ENCODE results near the gene C19orf47.
"Not testable (repeated sequence)": the region's sequence is repeated elsewhere in the genome, so short reads cannot be mapped to it uniquely, and the experiment has no call there.

The C19orf47 gene

GRCh38 chr19:40374084-40374483 lies 25.9 kb upstream of the C19orf47 start:
- Histone ChIP-seq H3K79me2 (ENCODE audit: insufficient read depth, low read length) (no peaks in the 10 kb centered on the region), H3K9ac (ENCODE audit: low read length) (no peak overlapping the region), H3K27ac (ENCODE audit: low read depth, low read length) (no peak overlapping the region), H4K20me1 (ENCODE audit: low read depth, low read length) (no peaks in the 10 kb centered on the region), H3K9me3 (ENCODE audit: insufficient read depth, low read length) (no peaks in the 10 kb centered on the region), H3F3A (ENCODE audit: insufficient read depth) (no peaks in the 10 kb centered on the region), H3K9me2 (replicated peaks; ENCODE audit: insufficient read depth, low read length) (no peaks in the 10 kb centered on the region), H3K27me3 (ENCODE audit: low read length) (no peaks in the 10 kb centered on the region), H3K4me3 (ENCODE audit: insufficient read depth, low read length, poor library complexity, severe bottlenecking) (no peak overlapping the region), H3K4me2 (ENCODE audit: low read depth, low read length, poor library complexity, severe bottlenecking) (no peak overlapping the region), H3K36me3 (ENCODE audit: low read length) (no peaks in the 10 kb centered on the region), H2AFZ (ENCODE audit: low read depth, low read length, severe bottlenecking) (no peak overlapping the region)
- no peak for TF ChIP-seq EZH2phosphoT487 (conservative IDR thresholded peaks at IDR 0.05; ENCODE audit: low read length)
- TF ChIP-seq, protein P1, sequence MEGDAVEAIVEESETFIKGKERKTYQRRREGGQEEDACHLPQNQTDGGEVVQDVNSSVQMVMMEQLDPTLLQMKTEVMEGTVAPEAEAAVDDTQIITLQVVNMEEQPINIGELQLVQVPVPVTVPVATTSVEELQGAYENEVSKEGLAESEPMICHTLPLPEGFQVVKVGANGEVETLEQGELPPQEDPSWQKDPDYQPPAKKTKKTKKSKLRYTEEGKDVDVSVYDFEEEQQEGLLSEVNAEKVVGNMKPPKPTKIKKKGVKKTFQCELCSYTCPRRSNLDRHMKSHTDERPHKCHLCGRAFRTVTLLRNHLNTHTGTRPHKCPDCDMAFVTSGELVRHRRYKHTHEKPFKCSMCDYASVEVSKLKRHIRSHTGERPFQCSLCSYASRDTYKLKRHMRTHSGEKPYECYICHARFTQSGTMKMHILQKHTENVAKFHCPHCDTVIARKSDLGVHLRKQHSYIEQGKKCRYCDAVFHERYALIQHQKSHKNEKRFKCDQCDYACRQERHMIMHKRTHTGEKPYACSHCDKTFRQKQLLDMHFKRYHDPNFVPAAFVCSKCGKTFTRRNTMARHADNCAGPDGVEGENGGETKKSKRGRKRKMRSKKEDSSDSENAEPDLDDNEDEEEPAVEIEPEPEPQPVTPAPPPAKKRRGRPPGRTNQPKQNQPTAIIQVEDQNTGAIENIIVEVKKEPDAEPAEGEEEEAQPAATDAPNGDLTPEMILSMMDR (IDR thresholded peaks at IDR 0.05; ENCODE audit: insufficient read depth, low read length, poor library complexity, severe bottlenecking): no peak

DNA sequence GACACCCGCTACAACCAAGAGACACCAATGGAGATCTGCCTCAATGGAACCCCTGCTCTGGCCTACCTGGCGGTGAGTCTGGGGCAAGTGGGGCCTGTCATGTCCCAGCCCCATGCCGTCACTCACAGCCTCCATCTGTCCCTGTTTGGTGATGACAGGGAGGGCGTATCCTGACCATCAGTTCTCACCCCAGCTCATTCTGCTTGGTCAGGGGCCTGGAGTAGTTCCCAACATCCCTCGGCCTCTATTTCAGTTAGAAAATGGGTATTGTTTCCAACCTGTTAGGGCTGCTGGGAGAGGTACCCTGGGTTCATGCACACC lies 23.6 kb upstream of the C19orf47 start:
- Histone ChIP-seq H3K36me3 (ENCODE audit: low read length) (no peaks in the 10 kb centered on the region), H3K4me3 (ENCODE audit: insufficient read depth, low read length, poor library complexity, severe bottlenecking) (no peak overlapping the region), H3K9me3 (ENCODE audit: insufficient read depth, low read length) (no peaks in the 10 kb centered on the region), H3K9me2 (replicated peaks; ENCODE audit: insufficient read depth, low read length) (no peaks in the 10 kb centered on the region), H2AFZ (ENCODE audit: low read depth, low read length, severe bottlenecking) (no peak overlapping the region), H3K27ac (ENCODE audit: low read depth, low read length) (no peak overlapping the region), H3K79me2 (ENCODE audit: insufficient read depth, low read length) (no peaks in the 10 kb centered on the region), H4K20me1 (ENCODE audit: low read depth, low read length) (no peaks in the 10 kb centered on the region), H3K4me2 (ENCODE audit: low read depth, low read length, poor library complexity, severe bottlenecking) (no peak overlapping the region), H3K9ac (ENCODE audit: low read length) (no peak overlapping the region), H3F3A (ENCODE audit: insufficient read depth) (no peaks in the 10 kb centered on the region), H3K27me3 (ENCODE audit: low read length) (no peaks in the 10 kb centered on the region)
- TF ChIP-seq, protein P1 (IDR thresholded peaks at IDR 0.05; ENCODE audit: insufficient read depth, low read length, poor library complexity, severe bottlenecking): no peak
- no peak for TF ChIP-seq EZH2phosphoT487 (conservative IDR thresholded peaks at IDR 0.05; ENCODE audit: low read length)

- Histone ChIP-seq H3K79me2 (ENCODE audit: insufficient read depth, low read length) (no peaks in the 10 kb centered on the region), H3K9ac (ENCODE audit: low read length) (no peak overlapping the region), H3K9me2 (replicated peaks; ENCODE audit: insufficient read depth, low read length) (no peaks in the 10 kb centered on the region), H3K36me3 (ENCODE audit: low read length) (no peaks in the 10 kb centered on the region), H3K27me3 (ENCODE audit: low read length) (no peaks in the 10 kb centered on the region), H3F3A (ENCODE audit: insufficient read depth) (no peaks in the 10 kb centered on the region), H2AFZ (ENCODE audit: low read depth, low read length, severe bottlenecking) (no peak overlapping the region), H3K9me3 (ENCODE audit: insufficient read depth, low read length) (no peaks in the 10 kb centered on the region), H4K20me1 (ENCODE audit: low read depth, low read length) (no peaks in the 10 kb centered on the region), H3K4me3 (ENCODE audit: insufficient read depth, low read length, poor library complexity, severe bottlenecking) (no peak overlapping the region), H3K4me2 (ENCODE audit: low read depth, low read length, poor library complexity, severe bottlenecking) (no peak overlapping the region), H3K27ac (ENCODE audit: low read depth, low read length) (no peak overlapping the region)
- TF ChIP-seq, protein P1 (IDR thresholded peaks at IDR 0.05; ENCODE audit: insufficient read depth, low read length, poor library complexity, severe bottlenecking): no peak
- TF ChIP-seq EZH2phosphoT487 (conservative IDR thresholded peaks at IDR 0.05; ENCODE audit: low read length): no peak
Observed at GRCh38 chr19:40370997-40371801, 23.0 kb upstream of the C19orf47 start.

- not testable (repeated sequence) for H3K9me2 ChIP-seq (replicated peaks; ENCODE audit: insufficient read depth, low read length); H3K4me2 ChIP-seq (ENCODE audit: low read depth, low read length, poor library complexity, severe bottlenecking); H3K4me3 ChIP-seq (ENCODE audit: insufficient read depth, low read length, poor library complexity, severe bottlenecking); H3K79me2 ChIP-seq (ENCODE audit: insufficient read depth, low read length); H3F3A ChIP-seq (ENCODE audit: insufficient read depth); H2AFZ ChIP-seq (ENCODE audit: low read depth, low read length, severe bottlenecking); H4K20me1 ChIP-seq (ENCODE audit: low read depth, low read length); H3K27ac ChIP-seq (ENCODE audit: low read depth, low read length); H3K27me3 ChIP-seq (ENCODE audit: low read length); H3K9me3 ChIP-seq (ENCODE audit: insufficient read depth, low read length); H3K36me3 ChIP-seq (ENCODE audit: low read length); H3K9ac ChIP-seq (ENCODE audit: low read length)
Observed at GRCh38 chr19:40370253-40370652, 22.1 kb upstream of the C19orf47 start.

Measured in SU-DHL-6 (cell line).